NCI-H1417 treated with DMSO at 0.1 percent for 48 hours (cell line): Measurements from ENCODE around the gene DNAJB6.
"Not testable (repeated sequence)": the region's sequence is repeated elsewhere in the genome, so short reads cannot be mapped to it uniquely, and the experiment has no call there.

ENCODE experiments used
- DNase-seq: peaks from one replicate; lab custom pipeline; 2025; lab: John Stamatoyannopoulos, UW

Gene DNAJB6

DNA sequence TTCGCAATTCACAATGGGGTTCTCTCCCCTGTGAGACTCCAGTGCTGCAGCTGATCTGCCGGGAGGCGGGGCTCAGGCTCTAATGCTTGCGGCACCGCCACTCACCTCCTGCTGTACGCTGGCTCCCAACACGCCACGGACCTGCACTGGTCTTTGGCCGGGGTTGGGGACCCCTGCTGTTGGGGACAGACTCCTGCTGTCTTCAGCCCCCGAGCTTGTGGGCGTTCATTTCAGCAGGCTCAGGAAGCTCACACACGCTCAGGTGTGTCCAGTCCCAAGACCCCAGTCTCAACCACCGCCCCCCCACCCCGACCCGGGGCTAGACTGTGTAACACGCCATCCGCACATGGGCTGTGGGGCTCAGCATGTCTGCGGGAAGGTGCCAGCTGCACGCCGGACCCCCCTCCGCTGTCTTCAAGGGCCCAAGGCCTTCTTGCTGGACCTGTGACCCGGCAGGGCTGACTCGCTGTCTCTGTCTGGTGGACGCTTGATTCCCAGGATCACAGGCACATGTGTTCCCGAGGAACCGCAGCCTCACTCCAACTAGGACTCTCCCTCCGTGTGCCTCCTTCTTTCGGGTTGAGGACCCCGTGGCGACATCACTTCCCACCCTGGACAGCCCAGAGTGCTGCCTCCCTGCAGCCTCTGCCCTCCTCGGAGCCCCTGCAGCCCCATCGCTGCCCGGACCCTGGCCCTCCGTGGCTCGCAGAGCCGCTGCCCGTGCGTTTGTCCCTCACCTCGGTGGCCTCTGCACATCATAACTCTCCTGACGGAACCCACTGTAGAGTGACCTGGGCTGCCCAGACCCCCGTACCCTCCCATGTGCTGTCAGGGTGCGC lies 106.4 kb downstream of the DNAJB6 start:
- no peak for DNase-seq

DNA sequence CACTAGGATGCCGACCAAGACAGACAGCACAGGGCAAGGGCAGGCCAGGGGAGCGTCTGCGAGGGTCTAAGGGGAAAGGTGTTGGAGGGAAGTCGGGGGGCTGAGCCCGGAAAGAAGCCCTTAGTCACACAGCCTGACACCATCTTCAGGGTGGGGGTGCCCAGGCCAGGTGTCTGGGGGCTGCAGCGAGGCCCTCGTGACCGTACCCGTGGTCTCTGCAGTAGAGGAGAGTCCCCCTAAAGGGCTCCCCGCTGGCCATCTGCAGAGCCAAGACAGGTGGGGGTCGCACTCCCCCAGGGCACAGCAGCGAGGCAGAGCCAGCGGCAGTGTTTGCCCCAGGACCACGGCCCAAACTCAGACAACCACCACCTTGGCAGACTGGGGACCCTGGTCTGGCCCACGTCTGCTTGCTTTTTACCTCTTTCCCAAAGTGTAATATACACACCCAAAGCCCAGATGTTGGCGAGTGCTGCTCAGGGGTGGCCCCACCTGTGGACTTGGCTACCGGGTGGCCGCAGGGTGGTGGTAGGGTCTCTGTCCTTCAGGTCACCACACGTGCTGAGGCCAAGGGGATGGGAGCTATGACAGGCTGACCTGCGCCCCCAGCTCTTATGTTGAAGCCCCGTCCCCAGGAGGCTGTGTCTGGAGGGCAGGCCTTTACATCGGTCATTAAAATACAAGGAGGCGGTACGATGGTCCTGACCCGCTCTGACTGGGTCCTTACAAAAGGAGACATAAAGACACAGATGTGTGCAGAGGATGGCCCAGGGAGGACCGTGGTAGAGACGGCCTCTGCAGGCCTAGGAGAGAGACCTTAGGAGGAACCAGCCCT lies 107.4 kb downstream of the DNAJB6 start:
- no peak for DNase-seq

DNA sequence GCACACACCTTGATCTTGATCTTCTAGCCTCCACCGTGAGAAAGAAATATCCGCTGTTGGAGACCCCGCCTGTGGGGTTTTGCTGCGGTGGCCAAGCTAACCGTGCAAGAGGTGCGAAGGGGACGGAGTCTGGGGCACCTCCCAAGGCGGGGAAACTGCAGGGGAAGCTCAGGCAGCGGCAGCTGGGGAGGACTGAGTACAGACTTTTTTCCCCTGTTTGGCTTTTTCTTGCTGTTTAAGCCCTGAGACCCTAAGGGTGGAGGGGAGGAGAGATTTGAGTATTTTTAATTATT lies 108.0 kb downstream of the DNAJB6 start:
- DNase-seq: no peak

DNA sequence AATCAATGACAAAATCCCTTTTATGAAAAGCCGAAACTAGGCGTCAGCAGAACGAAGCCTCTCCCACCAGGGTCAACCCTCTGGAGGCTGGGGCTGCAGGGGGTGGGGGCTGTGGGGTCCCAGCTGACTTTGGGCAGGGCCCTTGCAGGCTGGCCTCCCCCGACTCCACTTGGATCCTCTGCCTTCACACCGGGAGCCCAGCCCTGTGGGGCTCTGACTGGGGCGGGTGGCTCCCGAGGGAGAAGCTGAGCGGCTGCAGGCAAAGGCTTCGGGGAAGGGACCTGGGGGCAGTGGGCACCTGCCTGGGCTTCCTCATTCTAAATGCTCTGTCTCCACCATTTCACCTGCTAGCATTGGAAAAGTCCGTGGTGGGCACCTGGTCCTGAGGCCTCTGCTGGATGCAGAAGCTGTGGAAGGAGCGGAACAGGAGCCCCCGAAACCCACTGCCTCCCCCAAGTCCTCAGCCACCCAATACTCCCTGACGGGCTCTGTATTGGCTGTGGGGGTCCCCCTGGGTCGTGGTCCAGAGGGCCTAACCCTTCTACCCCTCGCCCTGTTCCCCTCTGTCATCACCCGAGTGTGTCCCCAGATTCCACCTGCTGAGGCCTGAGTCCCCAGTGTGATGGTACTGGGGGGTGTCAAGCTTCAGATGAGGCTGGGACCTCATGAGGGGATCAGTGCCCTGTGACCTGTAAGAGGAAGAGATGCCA lies 108.6 kb downstream of the DNAJB6 start:
- DNase-seq: no peak

DNA sequence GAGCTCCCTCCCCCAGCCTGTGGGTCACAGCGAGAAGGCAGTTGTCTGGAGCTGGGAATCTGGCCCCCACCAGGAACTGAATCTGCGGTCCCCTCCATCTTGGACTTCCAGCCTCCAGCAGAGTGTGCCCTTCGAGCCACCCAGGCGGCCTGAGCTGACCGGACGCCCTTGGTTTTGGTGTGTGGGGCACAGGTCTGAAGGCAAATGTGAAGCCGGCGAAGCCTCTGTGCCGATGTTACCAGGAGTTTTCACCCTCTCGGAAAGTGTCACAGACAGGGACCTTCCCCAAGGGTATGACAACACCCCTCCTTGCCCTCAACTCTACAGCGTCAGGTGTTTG lies 109.1 kb downstream of the DNAJB6 start:
- DNase-seq: no peak

DNA sequence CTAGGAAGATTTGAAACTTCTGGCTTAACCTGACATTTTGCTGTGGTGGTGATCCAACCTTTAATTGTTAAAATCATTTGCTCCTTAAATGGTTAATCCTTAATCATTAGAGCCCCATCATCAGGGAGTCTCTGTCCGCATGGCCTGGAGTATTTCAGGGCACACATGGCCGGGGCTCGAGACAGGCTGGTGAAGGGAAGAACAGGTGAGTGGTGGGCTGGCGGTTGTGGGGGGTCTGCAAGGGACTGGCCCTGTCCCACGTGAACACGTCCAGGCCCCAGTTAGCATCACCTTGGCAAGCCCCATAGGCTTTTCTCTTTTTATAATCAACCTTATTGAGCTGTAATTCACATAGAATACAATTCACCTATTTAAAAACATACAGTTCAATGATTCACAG lies 109.5 kb downstream of the DNAJB6 start:
- DNase-seq: no peak

DNA sequence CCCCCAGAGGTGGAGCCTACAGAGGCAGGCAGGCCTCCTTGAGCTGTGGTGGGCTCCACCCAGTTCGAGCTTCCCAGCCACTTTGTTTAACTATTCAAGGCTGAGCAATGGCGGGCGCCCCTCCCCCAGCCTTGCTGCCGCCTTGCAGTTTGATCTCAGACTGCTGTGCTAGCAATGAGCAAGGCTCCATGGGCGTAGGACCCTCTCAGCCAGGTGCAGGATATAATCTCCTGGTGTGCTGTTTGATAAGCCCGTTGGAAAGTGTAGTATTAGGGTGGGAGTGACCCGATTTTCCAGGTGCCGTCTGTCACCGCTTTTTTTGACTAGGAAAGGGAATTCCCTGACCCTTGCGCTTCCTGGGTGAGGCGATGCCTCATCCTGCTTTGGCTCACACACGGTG lies 117.2 kb downstream of the DNAJB6 start:
- not testable (repeated sequence) for DNase-seq

DNA sequence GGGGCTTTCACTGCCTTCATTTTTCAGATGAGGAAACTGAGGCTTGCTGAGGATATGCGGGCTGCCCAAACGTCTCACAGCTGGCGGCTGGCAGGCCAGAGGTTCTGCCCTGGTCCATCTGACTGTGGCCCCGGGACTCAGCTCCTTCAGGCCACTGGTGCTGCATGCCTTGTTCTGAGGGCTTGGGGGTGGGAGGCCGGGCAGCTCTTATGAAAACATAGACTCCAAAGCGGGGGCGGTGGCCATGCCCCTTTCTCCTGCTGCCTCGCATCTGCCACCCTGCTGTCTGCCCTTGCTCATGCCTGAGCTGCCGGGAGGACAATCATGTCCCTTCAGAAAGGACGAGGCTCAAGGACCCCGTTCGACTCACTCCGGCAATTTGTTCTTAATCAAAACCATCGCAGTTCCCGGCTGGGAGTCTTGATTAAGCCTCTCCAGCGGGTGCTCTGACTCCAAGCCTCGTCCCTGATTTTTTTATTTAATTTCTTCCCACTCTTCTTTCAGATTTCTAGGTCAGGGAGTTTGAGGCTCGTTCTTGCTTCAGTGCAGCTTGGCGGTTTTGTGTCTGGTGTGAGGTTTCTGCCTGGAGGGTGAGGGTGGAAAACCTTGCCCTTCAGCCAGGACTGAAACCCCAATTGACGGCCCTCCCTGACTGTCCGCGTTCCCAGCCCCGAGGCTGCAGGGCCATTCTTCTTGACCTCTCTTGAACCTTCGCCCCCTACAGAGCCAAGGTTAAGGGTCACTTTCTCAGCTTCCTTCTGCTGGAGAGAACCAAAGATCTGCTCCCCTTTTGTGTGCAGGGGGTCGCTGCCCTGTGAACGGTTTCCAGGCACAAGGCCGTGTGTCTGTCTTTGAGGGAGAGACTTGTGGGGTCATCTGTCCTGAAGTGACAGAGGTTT lies 120.8 kb downstream of the DNAJB6 start:
- DNase-seq: no peak

DNA sequence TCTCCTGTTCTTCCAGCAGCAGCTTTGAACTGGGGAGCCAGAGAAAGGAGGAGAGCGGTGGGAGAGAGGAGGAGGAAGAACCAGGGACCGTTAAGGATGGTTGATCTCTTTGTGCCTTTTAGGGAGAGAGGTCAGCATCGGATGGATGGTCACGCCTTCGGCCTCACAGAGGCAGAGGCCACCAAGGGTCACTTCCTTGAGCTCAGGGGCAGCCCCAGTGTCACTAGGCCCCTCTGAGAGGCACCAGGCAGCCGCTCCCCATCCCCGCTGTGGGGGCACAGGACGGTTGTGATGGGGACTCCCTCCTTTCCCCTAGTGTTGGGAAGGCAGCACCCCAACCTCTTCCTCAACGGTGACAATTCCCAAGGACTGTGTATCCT lies 121.4 kb downstream of the DNAJB6 start:
- DNase-seq: no peak

DNA sequence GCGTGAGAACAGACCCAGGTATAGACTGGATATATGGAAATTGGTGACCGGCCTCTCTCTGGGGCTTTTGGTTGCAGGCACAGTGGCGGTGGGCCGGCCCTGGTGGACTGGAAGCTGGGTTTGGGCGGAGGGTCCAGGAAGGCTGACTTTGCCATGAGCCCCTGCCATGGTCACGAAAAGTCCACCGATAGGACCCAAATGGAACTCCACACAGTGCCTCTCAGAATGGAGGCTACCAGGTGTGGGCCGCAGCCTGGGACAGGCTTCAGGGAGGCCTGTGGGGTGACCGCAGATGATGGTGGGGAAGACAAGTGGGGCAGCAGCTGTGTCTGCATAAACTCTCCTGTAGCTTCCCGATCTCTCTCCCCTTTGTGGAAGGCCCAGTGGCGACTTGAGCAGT lies 123.2 kb downstream of the DNAJB6 start:
- no peak for DNase-seq

DNA sequence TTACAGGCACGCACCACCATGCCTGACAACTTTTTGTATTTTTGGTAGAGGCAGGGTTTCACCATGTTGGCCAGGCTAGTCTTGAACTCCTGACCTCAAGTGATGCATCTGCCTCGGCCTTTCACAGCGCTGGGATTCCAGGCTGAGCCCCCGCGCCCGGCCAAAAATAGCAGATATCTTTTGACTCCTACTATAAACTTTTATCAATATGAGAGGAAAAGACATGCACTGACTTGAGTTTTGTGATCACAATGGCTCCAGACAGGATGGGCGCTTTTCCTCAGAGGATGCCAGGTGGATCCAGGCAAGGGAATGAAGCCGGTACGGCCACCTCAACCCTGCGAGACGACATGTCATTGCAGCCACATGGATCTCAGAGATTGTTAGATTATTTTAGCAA lies 123.9 kb downstream of the DNAJB6 start:
- no peak for DNase-seq

DNA sequence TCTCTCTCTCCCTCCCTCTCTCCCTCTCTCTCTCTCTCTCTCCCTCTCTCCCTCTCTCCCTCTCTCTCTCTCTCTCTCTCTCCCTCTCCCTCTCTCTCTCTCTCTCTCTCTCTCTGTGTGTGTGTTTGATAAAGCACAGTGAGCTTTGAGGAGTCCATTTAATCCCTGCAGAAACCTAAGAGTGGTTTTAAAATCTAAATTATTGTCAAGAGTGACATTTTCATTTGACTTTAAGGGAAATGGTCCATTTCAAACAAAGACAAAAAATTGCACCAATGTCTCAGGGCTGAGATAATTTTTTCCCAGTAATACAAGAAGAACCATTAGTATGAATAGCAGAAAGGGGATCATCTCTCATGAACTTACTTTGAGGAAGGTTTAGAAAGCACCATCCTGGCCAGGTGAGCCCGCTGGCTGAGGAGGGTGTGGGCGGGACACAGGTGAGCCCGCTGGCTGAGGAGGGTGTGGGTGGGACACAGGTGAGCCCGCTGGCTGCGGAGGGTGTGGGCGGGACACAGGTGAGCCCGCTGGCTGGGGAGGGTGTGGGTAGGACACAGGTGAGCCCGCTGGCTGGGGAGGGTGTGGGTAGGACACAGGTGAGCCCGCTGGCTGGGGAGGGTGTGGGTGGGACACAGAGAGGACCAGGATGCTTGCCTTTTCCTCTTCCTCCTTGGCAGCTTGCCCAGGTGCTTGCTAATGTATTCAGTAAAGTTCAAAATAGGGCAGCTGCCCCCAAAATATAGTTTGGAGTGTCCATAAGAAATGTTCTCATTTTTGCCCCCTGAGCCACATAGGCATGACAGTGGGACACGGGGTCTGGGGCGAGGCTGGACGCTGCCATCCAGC lies 125.0 kb downstream of the DNAJB6 start:
- DNase-seq: no peak

DNA sequence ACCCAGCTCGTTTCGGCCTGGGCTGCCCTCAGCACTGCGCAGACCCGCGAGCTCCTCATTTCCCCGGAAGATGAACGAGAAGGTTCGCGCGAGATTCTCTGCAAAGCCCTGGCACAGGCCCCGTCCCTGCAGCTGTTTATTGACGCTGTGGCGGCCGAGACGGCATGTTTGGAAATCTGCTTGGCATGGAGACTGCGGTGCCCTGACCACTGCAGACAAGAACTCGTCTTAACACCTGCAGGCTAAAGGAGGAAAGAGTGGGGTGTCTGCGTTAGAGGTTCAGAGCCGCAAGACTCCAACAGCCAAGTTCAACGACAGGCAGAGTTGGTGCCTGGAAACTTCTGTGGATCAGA lies 125.6 kb downstream of the DNAJB6 start:
- DNase-seq: no peak

DNA sequence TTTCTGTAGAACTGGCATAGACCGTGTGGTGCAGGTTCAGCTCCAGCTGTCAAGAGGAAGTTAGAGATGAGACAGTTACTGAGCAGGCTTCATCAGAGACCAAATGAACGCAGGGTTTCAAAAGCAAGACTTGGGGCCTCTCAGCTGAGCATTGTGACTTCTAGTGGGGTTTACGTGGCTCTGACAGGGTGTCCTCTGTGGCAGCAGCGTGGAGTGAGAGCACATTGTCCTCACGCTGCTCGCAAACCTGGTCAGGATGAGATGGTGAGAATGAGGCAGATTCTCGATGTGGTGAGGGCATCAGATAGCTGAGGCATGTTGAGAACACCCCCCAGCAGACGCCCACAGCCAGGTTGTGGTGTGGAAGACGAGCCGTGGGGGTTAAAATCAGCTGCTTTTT lies 126.0 kb downstream of the DNAJB6 start:
- DNase-seq: no peak

DNA sequence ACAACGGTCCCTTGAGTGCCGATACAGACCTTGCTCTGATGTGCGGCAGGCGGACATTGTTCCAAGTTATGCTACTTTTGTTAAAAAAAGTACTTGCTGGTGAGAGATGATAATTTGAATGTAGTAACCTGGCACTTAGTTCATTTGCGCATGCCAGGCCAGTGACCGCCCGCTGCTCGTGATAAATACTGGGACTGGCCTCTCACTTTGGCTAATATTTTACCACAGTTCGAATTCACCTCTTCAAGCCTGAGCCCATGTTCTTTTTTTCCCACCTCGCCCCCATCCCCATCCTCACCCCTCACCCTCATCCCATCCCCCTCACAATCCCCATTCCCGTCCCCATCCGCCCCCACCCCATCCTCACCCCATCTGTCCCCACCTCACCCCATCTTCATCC lies 126.4 kb downstream of the DNAJB6 start:
- DNase-seq: no peak

DNA sequence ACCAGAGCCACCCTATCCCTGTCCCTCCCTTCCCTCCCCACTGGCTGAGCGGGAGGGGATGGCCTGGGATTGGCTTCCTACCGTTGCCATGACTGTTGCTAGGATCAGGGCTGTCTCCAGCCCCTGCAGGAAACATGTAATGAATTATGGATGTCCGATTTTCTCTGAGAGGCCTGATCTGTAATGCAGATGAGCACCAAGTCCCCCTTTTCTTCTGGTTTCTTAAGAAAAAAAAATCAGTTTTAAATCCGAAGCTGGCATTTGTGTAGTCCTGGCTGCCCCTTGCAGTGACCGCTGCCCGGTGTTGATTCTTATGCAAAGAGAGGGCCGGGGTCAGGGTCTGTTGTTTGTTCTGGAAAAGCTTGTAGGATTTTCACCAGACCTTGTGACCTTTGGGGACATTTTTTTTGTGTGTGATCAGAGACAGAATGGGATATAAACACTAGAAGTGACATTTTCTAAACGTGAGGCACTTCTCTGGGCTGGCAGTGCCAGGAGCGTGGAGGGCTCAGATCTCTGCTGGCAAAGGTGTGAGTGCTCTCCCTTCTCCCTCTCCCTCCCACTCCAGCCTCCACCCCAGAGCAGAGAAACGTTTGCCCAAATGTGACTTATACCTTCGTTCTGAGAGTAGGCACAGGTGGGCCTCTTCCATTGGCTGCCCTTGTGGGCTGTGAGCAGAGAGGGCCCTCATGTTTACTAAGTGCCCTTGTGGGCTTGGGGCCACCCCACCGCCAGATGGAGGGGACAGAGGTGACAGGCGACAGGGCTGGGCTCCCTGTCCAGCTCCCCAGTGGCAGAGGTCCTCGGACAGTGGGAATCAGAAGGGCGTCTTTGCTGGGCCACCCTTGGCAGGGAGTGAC lies 127.5 kb downstream of the DNAJB6 start:
- DNase-seq: no peak

DNA sequence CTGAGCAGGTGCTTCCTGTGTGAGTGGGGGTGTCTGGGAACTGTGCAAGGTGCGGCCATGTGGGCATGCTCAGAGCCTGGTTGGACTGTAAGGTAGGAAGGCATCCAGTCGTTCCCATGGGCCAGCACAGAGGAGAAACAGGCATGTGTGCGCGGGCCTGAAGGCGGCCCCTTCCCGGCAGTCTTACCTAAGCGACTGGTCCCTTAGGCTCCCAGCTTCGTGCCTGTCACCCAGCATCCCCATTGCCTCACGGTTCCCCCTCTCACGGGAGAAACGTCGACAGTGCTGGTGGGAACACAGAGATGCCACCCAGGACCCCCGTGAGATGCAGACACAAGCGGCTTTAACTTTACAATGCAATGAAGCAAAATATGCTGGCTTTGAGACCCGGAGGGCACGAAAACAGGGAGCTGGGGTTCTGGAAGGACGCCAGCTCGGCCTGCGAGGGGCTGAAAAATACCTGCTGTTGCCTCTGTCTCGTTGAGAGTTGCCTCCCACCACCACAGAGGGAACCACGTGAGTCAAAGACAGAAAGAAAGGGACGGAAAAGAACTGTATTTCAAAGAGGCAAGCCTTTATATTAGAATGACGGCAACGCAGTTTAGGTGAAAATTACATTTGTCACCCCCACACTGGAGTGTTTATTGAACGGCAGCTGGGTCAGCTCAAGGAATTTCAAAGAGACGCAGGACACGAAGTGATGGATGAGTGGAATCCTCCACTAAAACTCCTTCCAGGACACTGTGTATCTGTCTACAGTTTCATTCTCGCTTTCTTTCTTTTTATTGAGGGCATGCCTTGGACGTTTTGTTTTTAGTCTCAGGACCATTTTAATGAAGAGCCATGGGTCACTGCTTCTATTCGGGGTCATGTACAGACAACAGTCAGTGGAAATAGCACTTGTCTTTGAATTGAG lies 128.4 kb downstream of the DNAJB6 start:
- DNase-seq: no peak

DNA sequence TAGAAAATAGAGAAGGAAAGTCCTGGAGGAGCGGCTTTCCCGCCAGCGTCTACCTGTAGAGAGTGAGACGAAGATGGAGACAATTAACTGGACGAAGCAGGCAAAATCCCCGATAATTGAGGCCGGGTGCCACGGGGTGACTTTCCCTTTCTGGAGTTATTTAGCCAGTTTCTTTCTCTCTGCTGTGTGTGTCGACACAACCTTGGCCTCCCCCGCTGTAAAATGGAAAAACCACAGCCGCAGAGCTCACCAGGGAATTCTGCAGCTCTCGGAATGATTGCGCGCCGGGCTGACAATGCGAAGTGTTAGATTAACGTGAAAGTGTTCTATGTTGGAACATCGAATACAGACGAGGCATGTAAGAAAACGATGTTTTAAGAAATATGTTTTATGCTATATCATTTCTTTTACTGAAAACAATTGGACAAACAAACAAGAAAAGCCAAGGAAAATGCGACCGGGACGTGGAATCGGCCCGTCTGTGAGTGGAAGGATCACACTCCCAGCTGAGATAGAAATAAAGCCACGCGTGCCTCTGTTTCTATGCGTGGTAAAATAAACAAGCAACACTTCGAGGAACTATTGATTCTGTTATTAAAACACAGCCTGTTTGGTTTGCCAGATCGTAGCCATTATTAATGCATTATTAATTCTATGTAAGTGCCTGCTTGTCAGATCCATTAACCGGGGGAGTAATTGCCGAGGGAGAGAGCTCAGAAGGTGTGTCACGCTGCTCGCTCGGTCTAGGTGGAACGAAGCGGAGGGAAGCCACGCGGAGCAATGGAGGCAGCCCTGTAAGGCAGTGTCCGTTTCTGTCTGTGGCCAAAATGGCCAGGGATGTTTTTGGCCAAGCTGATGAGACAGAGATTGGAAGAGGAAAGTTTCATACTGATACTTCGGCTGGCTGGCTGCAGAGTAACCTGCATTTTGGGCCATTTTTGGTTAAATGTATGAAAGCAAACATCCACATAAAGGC lies 129.4 kb downstream of the DNAJB6 start:
- DNase-seq: no peak
